A549 (cell line): Measurements from ENCODE around the gene FGFR3. TPM values are rescaled to one million over a fixed set of nuclear protein-coding genes. Genes with fewer than 3 reads are reported as not detected.

Experiments
- ATAC-seq, 2 experiments: fragments of 200-7000 bp in 1 of 2; fragments of >200 bp in 1 of 2; cut with Nextera tagmentation in 1 of 2; cut with Tn5 transposase in 1 of 2; 3 replicates each; pipeline versions ENCODE4 v1.8.0 to v1.9.1; 2018 to 2020; ENCODE audit warnings: mild to moderate bottlenecking in 1 of 2, moderate library complexity in 1 of 2
- CTCF ChIA-PET: fragments of 300-600 bp; sonication (Branson Sonifier 250); formaldehyde crosslinking; extraction: SDS; loops from one replicate; lab custom pipeline; 2021; ENCODE audit warnings: antibody characterized with exemption, inconsistent platforms; lab: Yijun Ruan, JAX
- POLR2A ChIA-PET: fragments of 350-600 bp; formaldehyde crosslinking; extraction: SDS; loops from one replicate; lab custom pipeline; 2021; ENCODE audit warnings: antibody characterized with exemption, inconsistent platforms; lab: Yijun Ruan, JAX
- DNase-seq, 2 experiments: peaks; one replicate each; pipeline versions ENCODE4 v3.0.0 to v3.0.0-alpha.2; 2011 to 2016; ENCODE audit warnings: low read depth in 1 of 2, low spot score in 1 of 2
- FAIRE-seq: peaks from 2 replicates; lab custom pipeline; 2011; peaks lifted over from hg19 to GRCh38; lab: Jason Lieb, UNC
- H3K27ac ChIP-seq, 2 experiments: fragments of >200 bp; sonication (Bioruptor Twin); formaldehyde crosslinking; 3 replicates each; pipeline ENCODE4 v1.5.1; 2016 to 2017
- H3K4me1 ChIP-seq: fragments of >200 bp; sonication (Bioruptor Twin); formaldehyde crosslinking; 3 replicates; pipeline ENCODE4 v1.6.1; 2016
- H3K4me2 ChIP-seq: fragments of >200 bp; sonication (Bioruptor Twin); formaldehyde crosslinking; 3 replicates; pipeline ENCODE4 v1.6.1; 2016
- H3K4me3 ChIP-seq: fragments of >200 bp; sonication (Bioruptor Twin); formaldehyde crosslinking; 3 replicates; pipeline ENCODE4 v1.5.1; 2016
- H3K9me3 ChIP-seq: fragments of >200 bp; sonication (Bioruptor Twin); formaldehyde crosslinking; 3 replicates; pipeline ENCODE4 v1.6.1; 2016
- CEBPB ChIP-seq, 2 experiments: fragments of >200 bp in 1 of 2; sonication (Bioruptor Twin) in 1 of 2; formaldehyde crosslinking in 1 of 2; IDR thresholded peaks; 2 replicates each; pipeline ENCODE4 v1.6.1; 2012 to 2016
- CHD2 ChIP-seq: fragments of 150-350 bp; IDR thresholded peaks from 2 replicates; pipeline ENCODE4 v1.6.1; 2014; ENCODE audit warnings: low read length; ENCODE audit not compliant: partially characterized antibody
- EHF ChIP-seq: fragments of 250-450 bp; sonication (Bioruptor Pico); IDR thresholded peaks from 2 replicates; pipeline ENCODE4 v1.5.0; 2020; ENCODE audit warnings: mild to moderate bottlenecking
- ESRRA ChIP-seq: fragments of 150-350 bp; IDR thresholded peaks from 2 replicates; pipeline ENCODE4 v1.6.1; 2014; ENCODE audit warnings: mild to moderate bottlenecking, low read length, borderline replicate concordance
- FOSL2 ChIP-seq, 2 experiments: fragments of 450-650 bp in 1 of 2; fragments of >200 bp in 1 of 2; sonication (Bioruptor Twin) in 1 of 2; formaldehyde crosslinking; IDR thresholded peaks; 2 replicates each; pipeline versions ENCODE4 v1.5.0 to v1.6.1; 2016 to 2020; ENCODE audit warnings: mild to moderate bottlenecking in 1 of 2, moderate library complexity in 1 of 2
- FOXS1 ChIP-seq: fragments of 250-450 bp; sonication (Bioruptor Pico); IDR thresholded peaks from 2 replicates; pipeline ENCODE4 v1.5.0; 2020; ENCODE audit warnings: mild to moderate bottlenecking, moderate library complexity
- HDAC2 ChIP-seq: fragments of 200-600 bp; sonication (generic); IDR thresholded peaks from 2 replicates; pipeline ENCODE4 v1.6.1; 2016
- HEYL ChIP-seq: fragments of 250-450 bp; sonication (Bioruptor Pico); IDR thresholded peaks from 2 replicates; pipeline ENCODE4 v1.8.0; 2021; ENCODE audit warnings: mild to moderate bottlenecking, moderate library complexity
- JUN ChIP-seq, 2 experiments: fragments of >200 bp; sonication (Bioruptor Twin); formaldehyde crosslinking; IDR thresholded peaks; 2 replicates in 1 of 2; 3 replicates in 1 of 2; pipeline ENCODE4 v1.6.1; 2016 to 2017
- JUNB ChIP-seq: fragments of >200 bp; sonication (Bioruptor Twin); formaldehyde crosslinking; IDR thresholded peaks from 2 replicates; pipeline ENCODE4 v1.6.1; 2016
- KDM1A ChIP-seq: fragments of 200-600 bp; sonication (generic); IDR thresholded peaks from 2 replicates; pipeline ENCODE4 v1.6.1; 2016; ENCODE audit warnings: low read depth, mild to moderate bottlenecking
- MAFK ChIP-seq: fragments of 450-650 bp; IDR thresholded peaks from 2 replicates; pipeline ENCODE4 v1.6.1; 2014; ENCODE audit not compliant: partially characterized antibody
- PHF8 ChIP-seq: fragments of 200-600 bp; sonication (generic); IDR thresholded peaks from 2 replicates; pipeline ENCODE4 v1.6.1; 2016; ENCODE audit warnings: low read depth, mild to moderate bottlenecking, antibody characterized with exemption, moderate library complexity, borderline replicate concordance
- POLR2A ChIP-seq: IDR thresholded peaks from 2 replicates; pipeline ENCODE4 v1.6.1; 2012; ENCODE audit warnings: mild to moderate bottlenecking, low read length
- RCOR1 ChIP-seq: fragments of 150-350 bp; IDR thresholded peaks from 2 replicates; pipeline ENCODE4 v1.6.1; 2014; ENCODE audit warnings: antibody characterized with exemption, low read length, low read depth
- SMC3 ChIP-seq: fragments of >200 bp; sonication (Bioruptor Twin); formaldehyde crosslinking; IDR thresholded peaks from 3 replicates; pipeline ENCODE4 v1.6.1; 2018; ENCODE audit warnings: inconsistent platforms
- WGBS: methylation state at CpG from one replicate; pipeline ENCODE4 v1.1.6; 2017; ENCODE audit errors: missing lambda C conversion rate; 5-methylcytosine and 5-hydroxymethylcytosine counted together
- polyA plus RNA-seq, 4 experiments: library from polyadenylated mRNA; depleted of rRNA in 3 of 4; stranded (reverse); fragments of >200 nt; fragmentation: RNase III in 1 of 4; extraction: RNeasy Plus Mini Kit Qiagen cat#74134 plus additional on column Dnase treatment in 1 of 4; gene quantifications; 2 replicates in 3 of 4; 3 replicates in 1 of 4; pipeline ENCODE4 v1.2.3, GENCODE V29; 2011 to 2017
- TF ChIP-seq, protein P1 (sequence below): fragments of >200 bp; sonication (Bioruptor Twin); formaldehyde crosslinking; IDR thresholded peaks from 3 replicates; pipeline ENCODE4 v1.6.1; 2016
- TF ChIP-seq, protein P2 (sequence below): fragments of >200 bp; sonication (Bioruptor Twin); formaldehyde crosslinking; IDR thresholded peaks from 2 replicates; pipeline ENCODE4 v1.6.1; 2016

The FGFR3 gene
- polyA plus RNA-seq, 2 of the 4 experiments (the other 2 are of a cell fraction) = 1.9 to 4.8 TPM

DNA sequence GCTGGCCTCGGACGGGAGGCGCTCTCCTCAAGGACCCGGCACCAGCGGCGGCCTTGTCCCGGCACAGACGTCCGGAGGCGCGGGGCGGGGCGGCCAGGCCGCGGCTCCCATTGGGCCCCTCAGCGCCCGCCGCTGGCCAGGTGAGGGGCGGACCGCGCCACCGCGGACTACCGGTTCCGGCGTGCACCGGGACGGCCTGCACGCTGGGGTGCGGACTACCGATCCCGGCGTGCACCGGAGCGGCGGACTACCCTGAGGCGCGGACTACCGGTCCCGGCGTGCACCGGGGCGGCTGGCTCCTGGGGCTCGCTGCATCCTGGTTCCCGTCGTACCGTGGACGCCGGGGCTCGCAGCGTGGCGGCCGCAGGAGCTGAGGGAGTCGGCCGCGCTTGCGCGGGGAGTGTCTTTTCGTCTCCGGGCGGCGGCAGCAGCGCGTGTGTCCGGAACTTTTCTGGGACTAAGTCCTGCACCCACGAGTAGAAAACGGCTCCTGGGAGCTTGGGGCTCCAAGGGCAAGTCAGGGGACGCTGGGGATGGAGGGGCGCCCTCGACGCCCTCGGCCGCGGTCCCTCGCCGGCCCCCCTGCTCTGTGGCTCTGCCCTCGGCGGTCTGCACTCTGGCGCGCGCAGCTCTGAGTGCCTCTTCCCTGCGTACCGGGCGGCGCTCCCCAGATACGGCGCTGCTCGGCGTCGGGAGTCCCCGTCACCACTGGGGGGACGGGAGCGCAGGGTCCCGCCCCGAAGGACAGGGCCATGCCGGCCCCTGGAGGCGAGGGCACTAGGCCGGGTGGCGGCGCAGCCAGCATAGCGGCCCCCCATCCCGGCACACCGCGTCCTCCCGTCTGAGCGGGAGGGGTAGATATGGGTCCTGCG, 63.2 kb downstream of the FGFR3 start, which contains the start of gene LETM1:
TSS of gene LETM1 (minus strand) at position 86 of the 872 bp plus-strand sequence. CDS start 206 bp downstream, outside the sequence.
- peak within 1 kb of the TSS; percentile 99 for H3K4me3 ChIP-seq
- peaks cover 35% of the 10 kb centered on the region for H3K4me1 ChIP-seq
- DNase-seq (peak; percentile 68 to 94), ATAC-seq (peak; percentile 95 to 97), FAIRE-seq (no peak)
- H3K9me3 ChIP-seq = no peaks in the 10 kb centered on the region
- 0% methylated on average over 3 of the region's 107 CpGs for WGBS
- peak within 1 kb of the TSS; percentile 97 to 98 for H3K27ac ChIP-seq
- peak within 1 kb of the TSS; percentile 95 for H3K4me2 ChIP-seq
- POLR2A ChIA-PET = interaction anchor here (0.7 to 2.8 kb wide), 3 partner anchors 9 to 14 kb away, joined by 3 to 18 read pairs (median 5); partner anchors contain the start of gene NSD2
- CTCF ChIA-PET = interaction anchor here (0.7 to 1.2 kb wide), 2 partner anchors 10 to 14 kb away, joined by 3 to 4 read pairs; no protein-coding TSS in a partner anchor
- TF ChIP-seq, protein P1, sequence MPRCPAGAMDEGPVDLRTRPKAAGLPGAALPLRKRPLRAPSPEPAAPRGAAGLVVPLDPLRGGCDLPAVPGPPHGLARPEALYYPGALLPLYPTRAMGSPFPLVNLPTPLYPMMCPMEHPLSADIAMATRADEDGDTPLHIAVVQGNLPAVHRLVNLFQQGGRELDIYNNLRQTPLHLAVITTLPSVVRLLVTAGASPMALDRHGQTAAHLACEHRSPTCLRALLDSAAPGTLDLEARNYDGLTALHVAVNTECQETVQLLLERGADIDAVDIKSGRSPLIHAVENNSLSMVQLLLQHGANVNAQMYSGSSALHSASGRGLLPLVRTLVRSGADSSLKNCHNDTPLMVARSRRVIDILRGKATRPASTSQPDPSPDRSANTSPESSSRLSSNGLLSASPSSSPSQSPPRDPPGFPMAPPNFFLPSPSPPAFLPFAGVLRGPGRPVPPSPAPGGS = 0 out of 3 replicates have a peak, but pooled peaks have one; percentile 45
- TF ChIP-seq JUN (IDR thresholded peaks at IDR 0.05) (peak in 1 of 2 experiments; percentile 70; a peak in 3 of 5 replicates), CHD2 (no peak), POLR2A (peak; percentile 82), PHF8 (peak; percentile 36; the same call in 1 of the 2 replicates), SMC3 (no peak), HDAC2 (0 out of 2 replicates have a peak, but pooled peaks have one; percentile 28), MAFK (no peak)
- TF ChIP-seq, protein P2, sequence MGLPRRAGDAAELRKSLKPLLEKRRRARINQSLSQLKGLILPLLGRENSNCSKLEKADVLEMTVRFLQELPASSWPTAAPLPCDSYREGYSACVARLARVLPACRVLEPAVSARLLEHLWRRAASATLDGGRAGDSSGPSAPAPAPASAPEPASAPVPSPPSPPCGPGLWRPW = no peak

DNA sequence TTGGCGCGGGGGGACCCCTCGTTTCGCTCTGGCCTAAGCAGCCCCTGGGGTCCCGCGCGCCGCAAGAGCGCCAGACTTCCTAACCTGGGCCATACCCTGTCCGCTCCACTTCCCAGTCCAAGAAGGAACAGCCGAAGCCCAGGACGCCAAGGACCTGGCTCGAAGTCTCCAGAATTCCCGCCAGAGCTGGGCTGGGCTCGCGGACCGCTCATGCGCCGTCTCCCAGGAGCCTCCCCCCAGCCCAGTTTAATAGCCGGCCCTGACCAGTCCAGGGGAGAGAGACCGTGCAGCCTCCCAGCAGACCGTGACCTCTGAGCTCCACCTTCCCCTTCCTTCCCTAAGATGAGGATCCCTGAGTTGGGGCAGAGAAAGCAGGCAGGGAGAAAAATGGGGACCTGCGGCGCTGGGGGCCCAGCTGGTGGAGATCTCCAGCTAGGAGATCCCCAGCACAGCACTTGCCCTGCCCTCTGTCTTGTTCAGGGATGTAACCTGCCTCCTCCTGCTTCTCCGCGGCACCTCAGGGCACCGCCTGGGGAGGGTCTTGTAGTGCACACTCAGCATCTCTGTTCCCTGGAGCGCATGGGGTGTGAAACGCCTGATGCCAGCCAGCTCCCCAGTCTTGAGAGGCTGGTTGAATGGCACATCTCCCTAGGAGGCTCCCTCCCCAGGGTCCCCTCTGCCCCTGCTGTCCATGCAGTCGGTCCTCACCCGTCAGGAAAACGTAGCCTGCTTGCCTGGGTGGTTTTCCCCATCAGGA, 64.0 kb downstream of the FGFR3 start:
- CTCF ChIA-PET = interaction anchor here (1.2 kb wide), 1 partner anchor 13 kb away, joined by 4 read pairs; no protein-coding TSS in a partner anchor
- peak overlapping the region; percentile 97 to 98 for H3K27ac ChIP-seq
- FAIRE-seq (no peak), DNase-seq (peak in 1 of 2 experiments; percentile 22), ATAC-seq (peak; percentile 12 to 45; a peak in 5 of 6 replicates)
- POLR2A ChIA-PET = interaction anchor here (1.1 to 2.8 kb wide), 2 partner anchors 11 to 13 kb away, joined by 5 to 18 read pairs; partner anchors contain the start of gene NSD2
- H3K9me3 ChIP-seq = no peaks in the 10 kb centered on the region
- WGBS = 42% methylated on average over 22 of the region's 32 CpGs
- H3K4me2 ChIP-seq = peak overlapping the region; percentile 95
- TF ChIP-seq MAFK (peak; percentile 47), ESRRA (no peak)
- H3K4me1 ChIP-seq = peaks cover 27% of the 10 kb centered on the region; the same call in 2 of the 3 replicates
- peak overlapping the region; percentile 99 for H3K4me3 ChIP-seq

- H3K4me3 ChIP-seq = no peak overlapping the region
- TF ChIP-seq MAFK = no peak
- TF ChIP-seq KDM1A = no peak
- no peak for TF ChIP-seq EHF (CRISPR knock-in tag)
- TF ChIP-seq HEYL (CRISPR knock-in tag) = no peak
- TF ChIP-seq JUNB = no peak
- no peak for TF ChIP-seq CEBPB (IDR thresholded peaks at IDR 0.05)
- TF ChIP-seq JUN (IDR thresholded peaks at IDR 0.05) = no peak
- TF ChIP-seq POLR2A = no peak
- no peak for TF ChIP-seq RCOR1
- TF ChIP-seq FOSL2 (IDR thresholded peaks at IDR 0.05) = no peak
- TF ChIP-seq FOSL2 (CRISPR knock-in tag; IDR thresholded peaks at IDR 0.05) = no peak
- TF ChIP-seq FOXS1 (CRISPR knock-in tag) = no peak
- H3K4me2 ChIP-seq = peak overlapping the region; percentile 95; the same call in 2 of the 3 replicates
- POLR2A ChIA-PET = no interaction called here
- FAIRE-seq (no peak), DNase-seq (no peak), ATAC-seq (no peak)
- peaks cover 19% of the 10 kb centered on the region; the same call in 1 of the 3 replicates for H3K4me1 ChIP-seq
- CTCF ChIA-PET = no interaction called here
- no peaks in the 10 kb centered on the region for H3K9me3 ChIP-seq
- WGBS = 100% methylated on average over 1 of the region's 5 CpGs
- peak overlapping the region in 1 of 2 experiments; percentile 97; a peak in 1 of 6 replicates for H3K27ac ChIP-seq
These were observed 64.8 kb downstream of the FGFR3 start for GRCh38 chr4:1857931-1858330.

Other genes with a start within 250 kb of the FGFR3 start
- 0.74 and 1.2 TPM in 2 replicates for gene FAM53A, start 109.0 kb upstream of the FGFR3 start, polyA plus RNA-seq (2011; rRNA removed)
- gene FAM53A, start 109.0 kb upstream of the FGFR3 start, polyA plus RNA-seq (2017; fragmentation: RNase III; extraction: RNeasy Plus Mini Kit Qiagen cat#74134 plus additional on column Dnase treatment) = 0.56 to 1.1 TPM (median 0.87 TPM) in 3 replicates
- gene SLBP, start 81.0 kb upstream of the FGFR3 start, polyA plus RNA-seq (2011; rRNA removed) = 66.7 and 89.9 TPM in 2 replicates
- 80.5 to 88.6 TPM (median 84.6 TPM) in 3 replicates for gene SLBP, start 81.0 kb upstream of the FGFR3 start, polyA plus RNA-seq (2017; fragmentation: RNase III; extraction: RNeasy Plus Mini Kit Qiagen cat#74134 plus additional on column Dnase treatment)
- gene TMEM129, start 72.0 kb upstream of the FGFR3 start, polyA plus RNA-seq (2011; rRNA removed) = 12.7 and 15.5 TPM in 2 replicates
- gene TMEM129, start 72.0 kb upstream of the FGFR3 start, polyA plus RNA-seq (2017; fragmentation: RNase III; extraction: RNeasy Plus Mini Kit Qiagen cat#74134 plus additional on column Dnase treatment) = 15.0 to 20.5 TPM (median 20.4 TPM) in 3 replicates
- gene TACC3, start 71.8 kb upstream of the FGFR3 start, polyA plus RNA-seq (2011; rRNA removed) = 25.9 and 31.4 TPM in 2 replicates
- gene TACC3, start 71.8 kb upstream of the FGFR3 start, polyA plus RNA-seq (2017; fragmentation: RNase III; extraction: RNeasy Plus Mini Kit Qiagen cat#74134 plus additional on column Dnase treatment) = 67.3 to 77.2 TPM (median 70.6 TPM) in 3 replicates
- gene LETM1, start 62.9 kb downstream of the FGFR3 start, polyA plus RNA-seq (2011; rRNA removed) = 18.6 and 20.2 TPM in 2 replicates
- 29.6 to 29.9 TPM (median 29.6 TPM) in 3 replicates for gene LETM1, start 62.9 kb downstream of the FGFR3 start, polyA plus RNA-seq (2017; fragmentation: RNase III; extraction: RNeasy Plus Mini Kit Qiagen cat#74134 plus additional on column Dnase treatment)
- 49.3 and 52.6 TPM in 2 replicates for gene NSD2, start 78.1 kb downstream of the FGFR3 start, polyA plus RNA-seq (2011; rRNA removed)
- gene NSD2, start 78.1 kb downstream of the FGFR3 start, polyA plus RNA-seq (2017; fragmentation: RNase III; extraction: RNeasy Plus Mini Kit Qiagen cat#74134 plus additional on column Dnase treatment) = 43.8 to 47.7 TPM (median 44.5 TPM) in 3 replicates
- 9.3 and 11.1 TPM in 2 replicates for gene NELFA, start 215.7 kb downstream of the FGFR3 start, polyA plus RNA-seq (2011; rRNA removed)
- 17.0 to 18.3 TPM (median 17.1 TPM) in 3 replicates for gene NELFA, start 215.7 kb downstream of the FGFR3 start, polyA plus RNA-seq (2017; fragmentation: RNase III; extraction: RNeasy Plus Mini Kit Qiagen cat#74134 plus additional on column Dnase treatment)